Ishikawa (cell line): ENCODE results near the gene CERS6.

ENCODE experiments used
- CEBPB ChIP-seq: IDR thresholded peaks from 2 replicates; pipeline ENCODE4 v1.6.1; 2012
- CREB1 ChIP-seq: IDR thresholded peaks from 2 replicates; pipeline ENCODE4 v1.6.1; 2012; ENCODE audit warnings: low read depth
- EGR1 ChIP-seq: IDR thresholded peaks from 2 replicates; pipeline ENCODE4 v1.6.1; 2012
- EP300 ChIP-seq: IDR thresholded peaks from 2 replicates; pipeline ENCODE4 v1.6.1; 2012; ENCODE audit warnings: borderline replicate concordance
- FOXM1 ChIP-seq: IDR thresholded peaks from 2 replicates; pipeline ENCODE4 v1.6.1; 2012; ENCODE audit warnings: low read depth, borderline replicate concordance
- NFIC ChIP-seq: IDR thresholded peaks from 2 replicates; pipeline ENCODE4 v1.6.1; 2012
- RAD21 ChIP-seq: IDR thresholded peaks from 2 replicates; pipeline ENCODE4 v1.6.1; 2012; ENCODE audit warnings: low read depth
- TAF1 ChIP-seq: IDR thresholded peaks from 2 replicates; pipeline ENCODE4 v1.6.1; 2012; ENCODE audit warnings: low read depth, mild to moderate bottlenecking
- TCF12 ChIP-seq: IDR thresholded peaks from 2 replicates; pipeline ENCODE4 v1.6.1; 2012; ENCODE audit warnings: low read depth
- TEAD4 ChIP-seq: IDR thresholded peaks from 2 replicates; pipeline ENCODE4 v1.6.1; 2012
- YY1 ChIP-seq: IDR thresholded peaks from 2 replicates; pipeline ENCODE4 v1.6.1; 2012; ENCODE audit warnings: low read depth
- ZBTB7A ChIP-seq: IDR thresholded peaks from 2 replicates; pipeline ENCODE4 v1.6.1; 2012; ENCODE audit warnings: low read depth
- TF ChIP-seq, protein P1 (sequence below): IDR thresholded peaks from 2 replicates; pipeline ENCODE4 v1.6.1; 2012
- TF ChIP-seq, protein P2 (sequence below): IDR thresholded peaks from 2 replicates; pipeline ENCODE4 v1.6.1; 2012
- TF ChIP-seq, protein P3 (sequence below): IDR thresholded peaks from 2 replicates; pipeline ENCODE4 v1.6.1; 2012; ENCODE audit warnings: low read depth, mild to moderate bottlenecking

Gene CERS6

GRCh38 chr2:168457190-168457895 is 1.3 kb downstream of the CERS6 start:
- TF ChIP-seq EP300 (no peak), YY1 (no peak), CEBPB (no peak)
- TF ChIP-seq, protein P1, sequence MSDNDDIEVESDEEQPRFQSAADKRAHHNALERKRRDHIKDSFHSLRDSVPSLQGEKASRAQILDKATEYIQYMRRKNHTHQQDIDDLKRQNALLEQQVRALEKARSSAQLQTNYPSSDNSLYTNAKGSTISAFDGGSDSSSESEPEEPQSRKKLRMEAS, result no peak

DNA sequence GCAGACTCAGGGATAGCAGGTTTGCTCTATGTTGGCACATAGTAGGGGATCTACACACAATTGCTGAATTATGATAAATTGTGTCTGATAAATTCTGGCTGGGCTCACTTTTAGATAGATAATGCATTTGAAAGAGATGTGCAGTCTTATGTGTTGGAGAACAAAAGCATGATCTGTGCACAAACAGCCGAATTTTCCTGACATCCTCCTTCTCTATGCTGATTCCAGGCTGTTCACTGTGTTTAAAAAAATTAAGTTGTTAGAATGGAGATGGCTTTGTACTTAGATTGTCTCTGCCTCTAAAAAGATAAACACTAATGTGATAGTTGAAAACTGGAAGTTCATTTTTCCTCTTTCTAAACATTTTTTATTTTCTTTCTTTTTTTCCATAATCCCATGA is 2.1 kb downstream of the CERS6 start:
- TF ChIP-seq TEAD4 (no peak), CEBPB (no peak), TCF12 (no peak), YY1 (no peak), EGR1 (no peak), RAD21 (no peak), TAF1 (no peak), ZBTB7A (no peak), FOXM1 (no peak), CREB1 (no peak)
- TF ChIP-seq, protein P2, sequence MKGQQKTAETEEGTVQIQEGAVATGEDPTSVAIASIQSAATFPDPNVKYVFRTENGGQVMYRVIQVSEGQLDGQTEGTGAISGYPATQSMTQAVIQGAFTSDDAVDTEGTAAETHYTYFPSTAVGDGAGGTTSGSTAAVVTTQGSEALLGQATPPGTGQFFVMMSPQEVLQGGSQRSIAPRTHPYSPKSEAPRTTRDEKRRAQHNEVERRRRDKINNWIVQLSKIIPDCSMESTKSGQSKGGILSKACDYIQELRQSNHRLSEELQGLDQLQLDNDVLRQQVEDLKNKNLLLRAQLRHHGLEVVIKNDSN, result no peak
- TF ChIP-seq, protein P1, result no peak
- TF ChIP-seq, protein P3, sequence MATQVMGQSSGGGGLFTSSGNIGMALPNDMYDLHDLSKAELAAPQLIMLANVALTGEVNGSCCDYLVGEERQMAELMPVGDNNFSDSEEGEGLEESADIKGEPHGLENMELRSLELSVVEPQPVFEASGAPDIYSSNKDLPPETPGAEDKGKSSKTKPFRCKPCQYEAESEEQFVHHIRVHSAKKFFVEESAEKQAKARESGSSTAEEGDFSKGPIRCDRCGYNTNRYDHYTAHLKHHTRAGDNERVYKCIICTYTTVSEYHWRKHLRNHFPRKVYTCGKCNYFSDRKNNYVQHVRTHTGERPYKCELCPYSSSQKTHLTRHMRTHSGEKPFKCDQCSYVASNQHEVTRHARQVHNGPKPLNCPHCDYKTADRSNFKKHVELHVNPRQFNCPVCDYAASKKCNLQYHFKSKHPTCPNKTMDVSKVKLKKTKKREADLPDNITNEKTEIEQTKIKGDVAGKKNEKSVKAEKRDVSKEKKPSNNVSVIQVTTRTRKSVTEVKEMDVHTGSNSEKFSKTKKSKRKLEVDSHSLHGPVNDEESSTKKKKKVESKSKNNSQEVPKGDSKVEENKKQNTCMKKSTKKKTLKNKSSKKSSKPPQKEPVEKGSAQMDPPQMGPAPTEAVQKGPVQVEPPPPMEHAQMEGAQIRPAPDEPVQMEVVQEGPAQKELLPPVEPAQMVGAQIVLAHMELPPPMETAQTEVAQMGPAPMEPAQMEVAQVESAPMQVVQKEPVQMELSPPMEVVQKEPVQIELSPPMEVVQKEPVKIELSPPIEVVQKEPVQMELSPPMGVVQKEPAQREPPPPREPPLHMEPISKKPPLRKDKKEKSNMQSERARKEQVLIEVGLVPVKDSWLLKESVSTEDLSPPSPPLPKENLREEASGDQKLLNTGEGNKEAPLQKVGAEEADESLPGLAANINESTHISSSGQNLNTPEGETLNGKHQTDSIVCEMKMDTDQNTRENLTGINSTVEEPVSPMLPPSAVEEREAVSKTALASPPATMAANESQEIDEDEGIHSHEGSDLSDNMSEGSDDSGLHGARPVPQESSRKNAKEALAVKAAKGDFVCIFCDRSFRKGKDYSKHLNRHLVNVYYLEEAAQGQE, result no peak

- TF ChIP-seq EP300 (no peak), FOXM1 (no peak), CEBPB (no peak), ZBTB7A (no peak), RAD21 (no peak), YY1 (no peak), EGR1 (no peak), NFIC (no peak), TAF1 (no peak)
- TF ChIP-seq, protein P3, result no peak
- TF ChIP-seq, protein P1, result no peak
Observed at GRCh38 chr2:168459256-168459655, 3.2 kb downstream of the CERS6 start.

- TF ChIP-seq TEAD4 (no peak), NFIC (no peak)
Observed at GRCh38 chr2:168460571-168460970, 4.5 kb downstream of the CERS6 start.

- TF ChIP-seq FOXM1 (no peak), EGR1 (no peak), NFIC (no peak), ZBTB7A (no peak), CEBPB (no peak), RAD21 (no peak)
- TF ChIP-seq, protein P3, result no peak
- TF ChIP-seq, protein P1, result no peak
Observed at GRCh38 chr2:168461178-168461941, 5.3 kb downstream of the CERS6 start.
